ENCODE data around the gene CXCL11. TPM values are rescaled to one million over a fixed set of nuclear protein-coding genes. Genes with fewer than 3 reads are reported as not detected.

CXCL11 gene
- total RNA-seq, 1 donor from 2014 or later, result not detected

- no peak within 1 kb of the TSS for H3K27ac Mint-ChIP-seq (ENCODE audit: unreplicated experiment)
- no peak within 1 kb of the TSS for H3K4me3 Mint-ChIP-seq (ENCODE audit: unreplicated experiment)
- DNase-seq, result no peak
- H3K4me1 Mint-ChIP-seq (ENCODE audit: low read depth, unreplicated experiment), result no peaks in the 10 kb centered on the region
- no peaks in the 10 kb centered on the region for H3K27me3 Mint-ChIP-seq (ENCODE audit: unreplicated experiment)
- TF ChIP-seq CTCF (IDR thresholded peaks at IDR 0.05; ENCODE audit: partially characterized antibody, unreplicated experiment), result no peak
- H3K9me3 Mint-ChIP-seq (ENCODE audit: unreplicated experiment), result no peaks in the 10 kb centered on the region
- H3K36me3 Mint-ChIP-seq (ENCODE audit: unreplicated experiment), result no peaks in the 10 kb centered on the region
These were observed 12.5 kb downstream of the CXCL11 start, which contains the start of gene CXCL10 for GRCh38 chr4:76023389-76023788. Gene CXCL10 (minus strand): TSS chr4:76023497. CDS start chr4:76023431, 66 bp downstream.

GRCh38 chr4:76022677-76023076 lies 13.2 kb downstream of the CXCL11 start:
- DNase-seq, result no peak
- Mint-ChIP-seq H3K9me3 (ENCODE audit: unreplicated experiment) (no peaks in the 10 kb centered on the region), H3K4me1 (ENCODE audit: low read depth, unreplicated experiment) (no peaks in the 10 kb centered on the region), H3K27me3 (ENCODE audit: unreplicated experiment) (no peaks in the 10 kb centered on the region), H3K36me3 (ENCODE audit: unreplicated experiment) (no peaks in the 10 kb centered on the region), H3K27ac (ENCODE audit: unreplicated experiment) (no peak overlapping the region), H3K4me3 (ENCODE audit: unreplicated experiment) (no peak overlapping the region)
- no peak for TF ChIP-seq CTCF (IDR thresholded peaks at IDR 0.05; ENCODE audit: partially characterized antibody, unreplicated experiment)

- no peaks in the 10 kb centered on the region for H3K4me1 Mint-ChIP-seq (ENCODE audit: low read depth, unreplicated experiment)
- TF ChIP-seq CTCF (IDR thresholded peaks at IDR 0.05; ENCODE audit: partially characterized antibody, unreplicated experiment), result no peak
- no peak for DNase-seq
- H3K27ac Mint-ChIP-seq (ENCODE audit: unreplicated experiment), result no peak overlapping the region
- no peaks in the 10 kb centered on the region for H3K36me3 Mint-ChIP-seq (ENCODE audit: unreplicated experiment)
- no peaks in the 10 kb centered on the region for H3K9me3 Mint-ChIP-seq (ENCODE audit: unreplicated experiment)
- no peaks in the 10 kb centered on the region for H3K27me3 Mint-ChIP-seq (ENCODE audit: unreplicated experiment)
- no peak overlapping the region for H3K4me3 Mint-ChIP-seq (ENCODE audit: unreplicated experiment)
These were observed 13.8 kb downstream of the CXCL11 start for GRCh38 chr4:76022031-76022430.

- Mint-ChIP-seq H3K27me3 (ENCODE audit: unreplicated experiment) (no peaks in the 10 kb centered on the region), H3K27ac (ENCODE audit: unreplicated experiment) (no peak overlapping the region), H3K4me3 (ENCODE audit: unreplicated experiment) (no peak overlapping the region), H3K36me3 (ENCODE audit: unreplicated experiment) (no peaks in the 10 kb centered on the region), H3K4me1 (ENCODE audit: low read depth, unreplicated experiment) (no peaks in the 10 kb centered on the region), H3K9me3 (ENCODE audit: unreplicated experiment) (no peaks in the 10 kb centered on the region)
- no peak for DNase-seq
- TF ChIP-seq CTCF (IDR thresholded peaks at IDR 0.05; ENCODE audit: partially characterized antibody, unreplicated experiment), result no peak
These were observed 18.7 kb downstream of the CXCL11 start for GRCh38 chr4:76017056-76017686.

- H3K9me3 Mint-ChIP-seq (ENCODE audit: unreplicated experiment), result no peaks in the 10 kb centered on the region
- no peak for TF ChIP-seq CTCF (IDR thresholded peaks at IDR 0.05; ENCODE audit: partially characterized antibody, unreplicated experiment)
- no peaks in the 10 kb centered on the region for H3K4me1 Mint-ChIP-seq (ENCODE audit: low read depth, unreplicated experiment)
- H3K4me3 Mint-ChIP-seq (ENCODE audit: unreplicated experiment), result no peak overlapping the region
- H3K36me3 Mint-ChIP-seq (ENCODE audit: unreplicated experiment), result no peaks in the 10 kb centered on the region
- H3K27me3 Mint-ChIP-seq (ENCODE audit: unreplicated experiment), result no peaks in the 10 kb centered on the region
- H3K27ac Mint-ChIP-seq (ENCODE audit: unreplicated experiment), result no peak overlapping the region
- no peak for DNase-seq
These were observed 19.5 kb downstream of the CXCL11 start for GRCh38 chr4:76016393-76016792.

Measured in glutamatergic neuron (in vitro differentiated cells).